ENCODE results near the gene OR2F2. TPM values are rescaled to one million over a fixed set of nuclear protein-coding genes. Genes with fewer than 3 reads are reported as not detected.

The OR2F2 gene
- total RNA-seq, 2 experiments from 2014 or later = not detected

GRCh38 chr7:143901668-143902331 lies 33.2 kb upstream of the OR2F2 start, which contains the start of gene TCAF1:
TSS of gene TCAF1 (minus strand) at chr7:143902176. CDS start at chr7:143876608, 25,568 bp downstream.
- CTCF ChIA-PET = interaction anchor here (0.6 to 3.5 kb wide), 10 partner anchors 9 to 226 kb away, joined by 3 to 26 read pairs (median 4); no protein-coding TSS in a partner anchor
- H3K36me3 Mint-ChIP-seq (ENCODE audit: low read depth) = no peaks in the 10 kb centered on the region
- intact Hi-C loops (cut with micrococcal nuclease) = loop anchor here (1.0 to 5.0 kb wide), 6 partner anchors 9 to 409 kb away; no protein-coding TSS in a partner anchor
- no peaks in the 10 kb centered on the region for H3K9me3 Mint-ChIP-seq
- peak; percentile 93 for DNase-seq
- H3K4me1 Mint-ChIP-seq (ENCODE audit: low read depth) = peaks cover 20% of the 10 kb centered on the region
- peak within 1 kb of the TSS; percentile 82 for H3K27ac Mint-ChIP-seq
- H3K4me3 Mint-ChIP-seq = peak within 1 kb of the TSS; percentile 88
- no peaks in the 10 kb centered on the region for H3K27me3 Mint-ChIP-seq (ENCODE audit: low read depth)

DNA sequence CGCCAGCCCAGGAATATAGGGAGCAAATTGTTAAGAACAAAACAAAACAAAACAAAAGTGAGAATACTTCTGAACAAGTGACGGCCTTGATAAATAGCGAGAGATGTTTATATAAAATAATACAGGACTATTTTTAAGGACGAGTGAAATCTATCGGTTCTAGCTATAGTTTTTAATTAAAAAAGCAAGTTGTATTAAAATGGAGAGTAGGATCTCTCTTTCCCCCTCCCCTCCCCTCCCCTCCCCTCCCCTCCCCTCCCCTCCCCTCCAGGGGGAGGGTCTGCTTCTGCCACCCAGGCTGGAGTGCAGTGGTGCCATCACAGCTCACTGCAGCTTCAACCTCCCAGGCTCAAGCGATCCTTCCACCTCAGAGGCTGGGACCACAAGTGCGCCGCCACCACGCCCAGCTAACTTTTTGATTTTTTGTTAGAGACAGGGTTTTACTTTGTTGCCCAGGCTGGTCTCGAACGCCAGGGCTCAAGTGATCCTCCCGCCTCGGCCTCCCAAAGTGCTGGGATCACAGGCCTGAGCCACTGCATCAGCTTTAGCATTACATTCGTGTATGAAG lies 32.6 kb upstream of the OR2F2 start:
- peaks cover 20% of the 10 kb centered on the region for H3K4me1 Mint-ChIP-seq (ENCODE audit: low read depth)
- no peaks in the 10 kb centered on the region for H3K27me3 Mint-ChIP-seq (ENCODE audit: low read depth)
- no peaks in the 10 kb centered on the region for H3K36me3 Mint-ChIP-seq (ENCODE audit: low read depth)
- H3K4me3 Mint-ChIP-seq = peak overlapping the region; percentile 88
- H3K27ac Mint-ChIP-seq = peak overlapping the region; percentile 82
- H3K9me3 Mint-ChIP-seq = no peaks in the 10 kb centered on the region
- CTCF ChIA-PET = interaction anchor here (0.6 to 3.5 kb wide), 7 partner anchors 9 to 225 kb away, joined by 3 to 26 read pairs (median 4); no protein-coding TSS in a partner anchor
- intact Hi-C loops (cut with micrococcal nuclease) = loop anchor here (1.0 to 5.0 kb wide), 3 partner anchors 27 to 410 kb away; no protein-coding TSS in a partner anchor
- no peak for DNase-seq

DNA sequence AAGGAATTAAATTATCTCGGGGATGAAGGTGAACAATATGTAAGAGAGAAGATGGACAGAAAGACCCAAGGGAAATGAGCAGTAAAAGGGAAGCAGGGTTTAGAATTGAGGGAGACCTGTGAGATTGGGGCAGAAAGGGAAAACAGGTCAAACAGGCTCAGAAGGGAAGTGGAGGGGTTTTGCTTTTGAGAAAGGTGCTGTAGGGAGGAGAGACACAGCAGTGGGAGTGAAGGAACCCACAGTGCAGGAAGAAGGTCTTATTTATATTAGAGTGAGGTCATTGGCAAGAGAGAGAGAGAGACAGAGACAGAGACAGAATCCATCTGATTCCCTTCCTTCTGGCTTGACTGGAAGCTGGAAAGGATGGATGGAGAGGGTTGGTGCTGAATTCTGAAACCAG lies 29.5 kb upstream of the OR2F2 start:
- H3K27ac Mint-ChIP-seq = no peak overlapping the region
- peaks cover 10% of the 10 kb centered on the region for H3K4me1 Mint-ChIP-seq (ENCODE audit: low read depth)
- H3K27me3 Mint-ChIP-seq (ENCODE audit: low read depth) = no peaks in the 10 kb centered on the region
- no peaks in the 10 kb centered on the region for H3K36me3 Mint-ChIP-seq (ENCODE audit: low read depth)
- intact Hi-C loops (cut with micrococcal nuclease) = no loop called here
- CTCF ChIA-PET = interaction anchor here (1.7 kb wide), 1 partner anchor 222 kb away, joined by 3 read pairs; no protein-coding TSS in a partner anchor
- no peak overlapping the region for H3K4me3 Mint-ChIP-seq
- H3K9me3 Mint-ChIP-seq = no peaks in the 10 kb centered on the region
- DNase-seq = no peak

DNA sequence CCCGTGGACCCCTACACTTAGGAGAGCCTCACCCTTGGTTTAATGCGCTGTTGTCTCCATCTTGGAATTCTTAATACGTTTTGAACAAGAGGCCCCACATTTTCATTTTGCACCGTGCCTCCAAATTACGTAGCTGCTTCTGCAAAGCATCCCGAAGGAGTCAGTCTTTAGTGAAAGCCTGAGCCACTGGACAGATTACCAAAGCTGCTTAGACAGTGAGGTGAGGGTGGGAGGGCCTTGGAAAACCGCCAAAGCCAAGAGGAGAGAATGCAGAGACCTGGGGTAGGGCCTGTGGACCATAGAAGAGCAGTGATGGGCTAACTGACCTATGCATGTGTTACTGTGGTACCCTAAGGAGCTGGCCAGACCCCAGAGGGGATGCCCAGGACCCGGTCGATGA lies 28.9 kb upstream of the OR2F2 start:
- Mint-ChIP-seq H3K4me3 (no peak overlapping the region), H3K9me3 (no peaks in the 10 kb centered on the region), H3K36me3 (ENCODE audit: low read depth) (no peaks in the 10 kb centered on the region), H3K27me3 (ENCODE audit: low read depth) (no peaks in the 10 kb centered on the region), H3K27ac (no peak overlapping the region), H3K4me1 (ENCODE audit: low read depth) (peaks cover 11% of the 10 kb centered on the region)
- intact Hi-C loops (cut with micrococcal nuclease) = no loop called here
- DNase-seq = no peak
- CTCF ChIA-PET = interaction anchor here (1.7 kb wide), 1 partner anchor 222 kb away, joined by 3 read pairs; no protein-coding TSS in a partner anchor

GRCh38 chr7:143906895-143907294 lies 28.1 kb upstream of the OR2F2 start:
- intact Hi-C loops (cut with micrococcal nuclease) = no loop called here
- Mint-ChIP-seq H3K27ac (no peak overlapping the region), H3K36me3 (ENCODE audit: low read depth) (no peaks in the 10 kb centered on the region), H3K4me1 (ENCODE audit: low read depth) (peaks cover 10% of the 10 kb centered on the region), H3K27me3 (ENCODE audit: low read depth) (no peaks in the 10 kb centered on the region), H3K4me3 (no peak overlapping the region), H3K9me3 (no peaks in the 10 kb centered on the region)
- DNase-seq = no peak
- CTCF ChIA-PET = no interaction called here

DNA sequence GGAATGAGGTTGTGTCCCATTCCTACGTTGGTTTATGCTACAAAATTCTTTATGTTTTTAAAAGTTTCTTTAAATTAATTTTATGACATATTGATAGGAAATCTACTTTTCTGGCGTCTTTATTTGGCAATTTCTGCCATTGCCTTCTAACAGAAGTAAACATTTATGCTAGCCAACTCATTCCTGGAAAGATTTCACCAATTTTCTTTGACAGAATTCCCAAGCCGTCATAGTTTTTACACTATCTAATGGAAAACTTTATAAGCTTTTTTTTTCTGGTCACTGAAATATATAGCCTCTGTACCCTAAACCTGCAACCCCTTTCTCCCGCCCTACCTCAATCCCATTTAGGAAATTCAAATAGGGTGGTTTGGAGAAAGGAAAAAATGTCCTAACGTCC lies 26.9 kb upstream of the OR2F2 start:
- H3K4me1 Mint-ChIP-seq (ENCODE audit: low read depth) = peaks cover 9% of the 10 kb centered on the region
- no peak overlapping the region for H3K27ac Mint-ChIP-seq
- intact Hi-C loops (cut with micrococcal nuclease) = no loop called here
- CTCF ChIA-PET = no interaction called here
- no peaks in the 10 kb centered on the region for H3K9me3 Mint-ChIP-seq
- no peaks in the 10 kb centered on the region for H3K27me3 Mint-ChIP-seq (ENCODE audit: low read depth)
- no peaks in the 10 kb centered on the region for H3K36me3 Mint-ChIP-seq (ENCODE audit: low read depth)
- DNase-seq = no peak
- no peak overlapping the region for H3K4me3 Mint-ChIP-seq

DNA sequence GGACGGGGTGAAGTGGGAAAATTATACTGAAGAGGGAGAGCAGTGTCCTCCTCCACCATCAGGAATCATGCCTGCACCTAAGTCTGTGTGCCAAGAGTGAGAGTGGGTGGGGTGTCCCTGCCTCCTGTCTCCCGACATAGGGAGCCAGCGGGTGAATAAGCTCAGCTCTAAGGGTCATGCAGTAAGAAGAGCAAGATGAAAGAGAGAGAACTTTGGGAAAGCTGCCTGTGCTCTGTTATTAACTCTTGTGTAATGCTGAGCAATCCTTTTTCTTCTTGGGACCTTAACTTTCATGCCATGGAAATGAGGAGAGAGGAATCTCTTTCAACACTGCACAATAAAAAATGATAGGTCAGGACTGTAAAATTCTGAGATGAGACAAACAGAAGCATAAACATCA lies 25.2 kb upstream of the OR2F2 start:
- Mint-ChIP-seq H3K9me3 (no peaks in the 10 kb centered on the region), H3K4me1 (ENCODE audit: low read depth) (peaks cover 12% of the 10 kb centered on the region), H3K27ac (no peak overlapping the region), H3K4me3 (no peak overlapping the region), H3K36me3 (ENCODE audit: low read depth) (no peaks in the 10 kb centered on the region), H3K27me3 (ENCODE audit: low read depth) (no peaks in the 10 kb centered on the region)
- CTCF ChIA-PET = no interaction called here
- no peak for DNase-seq
- intact Hi-C loops (cut with micrococcal nuclease) = loop anchor here (1.0 kb wide), 1 partner anchor 9 kb away; no protein-coding TSS in a partner anchor

DNA sequence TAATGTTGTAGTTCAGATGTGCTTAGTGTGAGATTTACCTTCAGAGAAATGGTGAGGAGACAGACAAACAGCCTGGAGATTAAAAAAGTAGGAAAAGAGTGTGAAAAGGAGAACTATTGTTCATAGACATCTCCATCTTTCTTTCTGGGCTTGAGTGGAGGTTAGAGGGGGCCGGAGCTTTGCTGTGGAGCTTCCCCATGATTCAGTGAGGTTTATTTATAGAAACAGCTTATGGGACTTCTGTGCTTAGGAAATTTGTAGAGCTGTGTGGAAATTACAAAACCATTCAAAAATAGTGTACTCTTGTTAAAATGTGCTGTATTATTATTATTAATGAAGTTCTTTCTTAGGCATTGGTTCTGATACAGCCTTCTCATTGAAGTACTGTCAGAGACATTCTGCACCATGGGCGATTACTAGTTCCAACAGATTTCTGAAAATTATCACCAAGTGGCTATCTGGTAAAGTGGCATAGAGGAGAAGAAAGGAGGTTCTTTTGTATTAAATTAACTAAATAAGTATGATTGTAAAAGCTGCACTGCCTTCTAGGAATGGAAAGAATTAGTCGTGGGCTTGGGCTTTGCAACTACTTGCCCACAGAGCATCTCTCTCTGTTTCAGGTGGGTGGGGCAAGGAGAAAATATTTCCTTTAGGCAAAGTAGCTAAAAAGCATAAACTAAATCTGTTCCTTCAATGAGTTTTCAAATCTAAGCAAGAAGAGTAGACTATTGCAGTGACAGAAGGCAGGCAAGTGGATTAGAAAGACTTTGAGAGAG lies 24.4 kb upstream of the OR2F2 start:
- no peak overlapping the region for H3K27ac Mint-ChIP-seq
- CTCF ChIA-PET = interaction anchor here (1.4 kb wide), 1 partner anchor 9 kb away, joined by 3 read pairs; the partner anchor contains the start of gene TCAF1
- H3K4me1 Mint-ChIP-seq (ENCODE audit: low read depth) = peaks cover 12% of the 10 kb centered on the region
- no peak for DNase-seq
- no peaks in the 10 kb centered on the region for H3K36me3 Mint-ChIP-seq (ENCODE audit: low read depth)
- no peaks in the 10 kb centered on the region for H3K27me3 Mint-ChIP-seq (ENCODE audit: low read depth)
- H3K9me3 Mint-ChIP-seq = no peaks in the 10 kb centered on the region
- H3K4me3 Mint-ChIP-seq = no peak overlapping the region
- intact Hi-C loops (cut with micrococcal nuclease) = loop anchor here (1.0 kb wide), 1 partner anchor 9 kb away; no protein-coding TSS in a partner anchor

GRCh38 chr7:143913945-143914615 lies 21.0 kb upstream of the OR2F2 start:
- Mint-ChIP-seq H3K36me3 (ENCODE audit: low read depth) (no peaks in the 10 kb centered on the region), H3K4me3 (no peak overlapping the region), H3K4me1 (ENCODE audit: low read depth) (peaks cover 12% of the 10 kb centered on the region), H3K27ac (no peak overlapping the region), H3K27me3 (ENCODE audit: low read depth) (peaks cover 3% of the 10 kb centered on the region), H3K9me3 (no peaks in the 10 kb centered on the region)
- CTCF ChIA-PET = no interaction called here
- intact Hi-C loops (cut with micrococcal nuclease) = no loop called here
- DNase-seq = no peak

- H3K27ac Mint-ChIP-seq = no peak overlapping the region
- DNase-seq = no peak
- H3K9me3 Mint-ChIP-seq = no peaks in the 10 kb centered on the region
- intact Hi-C loops (cut with micrococcal nuclease) = no loop called here
- H3K4me1 Mint-ChIP-seq (ENCODE audit: low read depth) = peaks cover 12% of the 10 kb centered on the region
- peaks cover 8% of the 10 kb centered on the region for H3K27me3 Mint-ChIP-seq (ENCODE audit: low read depth)
- H3K4me3 Mint-ChIP-seq = no peak overlapping the region
- CTCF ChIA-PET = no interaction called here
- no peaks in the 10 kb centered on the region for H3K36me3 Mint-ChIP-seq (ENCODE audit: low read depth)
Observed at GRCh38 chr7:143914938-143915652, 19.9 kb upstream of the OR2F2 start.

GRCh38 chr7:143924851-143925250 lies 10.2 kb upstream of the OR2F2 start:
- no peak overlapping the region for H3K4me3 Mint-ChIP-seq
- intact Hi-C loops (cut with micrococcal nuclease) = no loop called here
- H3K9me3 Mint-ChIP-seq = no peaks in the 10 kb centered on the region
- H3K4me1 Mint-ChIP-seq (ENCODE audit: low read depth) = peaks cover 10% of the 10 kb centered on the region
- CTCF ChIA-PET = no interaction called here
- H3K27ac Mint-ChIP-seq = no peak overlapping the region
- H3K36me3 Mint-ChIP-seq (ENCODE audit: low read depth) = no peaks in the 10 kb centered on the region
- DNase-seq = no peak
- H3K27me3 Mint-ChIP-seq (ENCODE audit: low read depth) = peaks cover 22% of the 10 kb centered on the region
